IMR-90 (cell line): ENCODE data around the gene GRIPAP1. TPM values are rescaled to one million over a fixed set of nuclear protein-coding genes. Genes with fewer than 3 reads are reported as not detected.
A peak's percentile ranks its signal among the peaks of the same experiment; 100 is the strongest.

Experiments
- ATAC-seq: fragments of 200-7000 bp; cut with Tn5 transposase; 2 replicates; pipeline ENCODE4 v1.9.1; 2020; ENCODE audit warnings: low read depth, mild to moderate bottlenecking, moderate library complexity
- BruUV-seq: library from RNA; stranded (reverse); fragments of 400-500 nt; replicated peaks from 2 replicates; lab custom pipeline; 2021; lab: Mats Ljungman, UMichigan
- CTCF ChIA-PET: fragments of 300-600 bp; formaldehyde crosslinking; extraction: SDS; loops from one replicate; lab custom pipeline; 2021; ENCODE audit warnings: antibody characterized with exemption; lab: Yijun Ruan, JAX
- POLR2A ChIA-PET: fragments of 300-600 bp; sonication (Branson Sonifier 250); formaldehyde crosslinking; loops from one replicate; lab custom pipeline; 2022; ENCODE audit warnings: antibody characterized with exemption; ENCODE audit not compliant: unreplicated experiment; lab: Charles Lee
- DNase-seq: peaks from one replicate; pipeline ENCODE4 v3.0.0; 2013
- H2AFZ ChIP-seq: replicated peaks from 2 replicates; pipeline ENCODE3; 2013; ENCODE audit warnings: low read length, mild to moderate bottlenecking; ENCODE audit not compliant: poor library complexity
- H2AK5ac ChIP-seq: 2 replicates; pipeline ENCODE4 v1.6.1; 2013; ENCODE audit warnings: low read depth, low read length, inconsistent platforms
- H2AK9ac ChIP-seq: replicated peaks from 2 replicates; pipeline ENCODE3; 2013; ENCODE audit warnings: mild to moderate bottlenecking, low read depth, low read length, moderate library complexity; ENCODE audit not compliant: poor library complexity
- H2BK120ac ChIP-seq: 2 replicates; pipeline ENCODE4 v1.6.1; 2013; ENCODE audit warnings: low read depth, low read length, inconsistent platforms
- H2BK15ac ChIP-seq: 3 replicates; pipeline ENCODE4 v1.6.1; 2013; ENCODE audit warnings: low read depth, low read length, inconsistent platforms
- H2BK20ac ChIP-seq: 2 replicates; pipeline ENCODE4 v1.6.1; 2013; ENCODE audit warnings: low read depth, mild to moderate bottlenecking, inconsistent platforms, low read length, moderate library complexity
- H2BK5ac ChIP-seq: 2 replicates; pipeline ENCODE4 v1.6.1; 2013; ENCODE audit warnings: mild to moderate bottlenecking, low read depth, low read length, inconsistent platforms; ENCODE audit not compliant: poor library complexity, severe bottlenecking
- H3K14ac ChIP-seq: replicated peaks from 2 replicates; pipeline ENCODE4 v1.6.1; 2013; ENCODE audit warnings: low read depth, low read length, inconsistent platforms
- H3K18ac ChIP-seq: 2 replicates; pipeline ENCODE4 v1.6.1; 2013; ENCODE audit warnings: low read depth, low read length, control low read depth
- H3K23ac ChIP-seq: 2 replicates; pipeline ENCODE4 v1.6.1; 2013; ENCODE audit warnings: low read depth, low read length, inconsistent platforms
- H3K27ac ChIP-seq: 2 replicates; pipeline ENCODE4 v1.5.1; 2013; ENCODE audit warnings: mild to moderate bottlenecking, control low read depth, low read length; ENCODE audit not compliant: insufficient read depth
- H3K27me3 ChIP-seq: 2 replicates; pipeline ENCODE4 v1.6.1; 2013; ENCODE audit warnings: low read length; ENCODE audit not compliant: control insufficient read depth, insufficient read depth
- H3K36me3 ChIP-seq: 2 replicates; pipeline ENCODE4 v1.6.1; 2013; ENCODE audit warnings: low read length, mixed read lengths; ENCODE audit not compliant: control insufficient read depth, insufficient read depth
- H3K4ac ChIP-seq: 2 replicates; pipeline ENCODE4 v1.6.1; 2013; ENCODE audit warnings: low read depth, low read length, inconsistent platforms
- H3K4me1 ChIP-seq: 2 replicates; pipeline ENCODE4 v1.6.1; 2013; ENCODE audit warnings: low read length, mixed read lengths; ENCODE audit not compliant: control insufficient read depth, insufficient read depth
- H3K4me2 ChIP-seq: 2 replicates; pipeline ENCODE4 v1.6.1; 2013; ENCODE audit warnings: low read depth, mild to moderate bottlenecking, control low read depth, low read length, moderate library complexity
- H3K4me3 ChIP-seq: 2 replicates; pipeline ENCODE4 v1.5.1; 2013; ENCODE audit warnings: low read depth, mild to moderate bottlenecking, control low read depth, low read length, moderate library complexity; ENCODE audit not compliant: insufficient read depth
- H3K56ac ChIP-seq: 2 replicates; pipeline ENCODE4 v1.6.1; 2013; ENCODE audit warnings: low read length, inconsistent platforms; ENCODE audit not compliant: insufficient read depth; ENCODE audit errors: extremely low read depth
- H3K79me1 ChIP-seq, 2 experiments: 2 replicates each; pipeline ENCODE4 v1.6.1; 2013; ENCODE audit warnings: low read length in 2 of 2, inconsistent platforms in 1 of 2, low read depth in 1 of 2
- H3K9ac ChIP-seq: 2 replicates; pipeline ENCODE4 v1.6.1; 2013; ENCODE audit warnings: low read depth, low read length, control low read depth
- H3K9me1 ChIP-seq: 2 replicates; pipeline ENCODE4 v1.6.1; 2013; ENCODE audit warnings: low read length, inconsistent platforms; ENCODE audit not compliant: insufficient read depth
- H3K9me3 ChIP-seq: 2 replicates; pipeline ENCODE4 v1.6.1; 2013; ENCODE audit warnings: low read length; ENCODE audit not compliant: control insufficient read depth, insufficient read depth
- H4K20me1 ChIP-seq: 2 replicates; pipeline ENCODE4 v1.6.1; 2013; ENCODE audit warnings: low read length, inconsistent platforms; ENCODE audit not compliant: insufficient read depth
- H4K5ac ChIP-seq: 2 replicates; pipeline ENCODE4 v1.6.1; 2013; ENCODE audit warnings: mild to moderate bottlenecking, low read depth, low read length, control low read depth
- H4K8ac ChIP-seq, 2 experiments: 2 replicates each; pipeline ENCODE4 v1.6.1; 2013; ENCODE audit warnings: low read depth in 2 of 2, low read length in 2 of 2, control low read depth in 1 of 2, inconsistent platforms in 1 of 2
- H4K91ac ChIP-seq: 2 replicates; pipeline ENCODE4 v1.6.1; 2013; ENCODE audit warnings: low read depth, low read length, inconsistent platforms; ENCODE audit not compliant: insufficient read depth
- CEBPB ChIP-seq: IDR thresholded peaks from 2 replicates; pipeline ENCODE4 v1.6.1; 2012; ENCODE audit warnings: low read depth, low read length, improper control_type of control experiment
- CHD1 ChIP-seq: IDR thresholded peaks from 2 replicates; pipeline ENCODE4 v1.6.1; 2012; ENCODE audit warnings: low read depth, low read length, improper control_type of control experiment
- CTCF ChIP-seq: conservative IDR thresholded peaks from 2 replicates; pipeline ENCODE4 v1.5.1; 2012; ENCODE audit warnings: mild to moderate bottlenecking, low read depth, low read length, improper control_type of control experiment
- ELK1 ChIP-seq: fragments of 150-350 bp; IDR thresholded peaks from 2 replicates; pipeline ENCODE4 v1.6.1; 2016; ENCODE audit warnings: low read depth, mild to moderate bottlenecking, low read length, moderate library complexity, borderline replicate concordance
- FOS ChIP-seq: fragments of 150-350 bp; IDR thresholded peaks from 2 replicates; pipeline ENCODE4 v1.6.1; 2016; ENCODE audit warnings: low read depth, low read length
- MAZ ChIP-seq: IDR thresholded peaks from 2 replicates; pipeline ENCODE4 v1.6.1; 2012; ENCODE audit warnings: low read depth, mild to moderate bottlenecking, low read length, improper control_type of control experiment, moderate library complexity, borderline replicate concordance
- NFE2L2 ChIP-seq: fragments of 150-350 bp; IDR thresholded peaks from 2 replicates; pipeline ENCODE4 v1.6.1; 2016; ENCODE audit warnings: low read depth, mild to moderate bottlenecking, low read length
- POLR2A ChIP-seq: IDR thresholded peaks from 2 replicates; pipeline ENCODE4 v1.6.1; 2012; ENCODE audit warnings: mild to moderate bottlenecking, low read depth, low read length
- RAD21 ChIP-seq: IDR thresholded peaks from 2 replicates; pipeline ENCODE4 v1.6.1; 2012; ENCODE audit warnings: low read length, improper control_type of control experiment
- RCOR1 ChIP-seq: IDR thresholded peaks from 2 replicates; pipeline ENCODE4 v1.6.1; 2012; ENCODE audit warnings: mild to moderate bottlenecking, low read length, improper control_type of control experiment; ENCODE audit not compliant: insufficient replicate concordance
- RFX5 ChIP-seq: IDR thresholded peaks from 2 replicates; pipeline ENCODE4 v1.8.0; 2012; ENCODE audit warnings: low read depth, mild to moderate bottlenecking, low read length, moderate library complexity
- SMC3 ChIP-seq: fragments of 150-350 bp; IDR thresholded peaks from 2 replicates; pipeline ENCODE4 v1.6.1; 2016; ENCODE audit warnings: low read depth, mild to moderate bottlenecking, antibody characterized with exemption, low read length, moderate library complexity
- USF2 ChIP-seq: fragments of 150-350 bp; IDR thresholded peaks from 2 replicates; pipeline ENCODE4 v1.6.1; 2017; ENCODE audit warnings: mild to moderate bottlenecking, antibody characterized with exemption, low read length, low read depth
- WGBS, 2 experiments: methylation state at CpG; one replicate each; pipeline versions ENCODE4 v1.1.5 to v1.1.7; 2013; ENCODE audit warnings: missing lambda C conversion rate in 2 of 2; ENCODE audit not compliant: insufficient read length in 1 of 2; ENCODE audit errors: extremely low coverage in 2 of 2; 5-methylcytosine and 5-hydroxymethylcytosine counted together
- dilution Hi-C: fragments of 300-500 bp; cut with HindIII; formaldehyde crosslinking; loops from one replicate; pipeline ENCODE4 v1.14.3; 2018; ENCODE audit warnings: low sequenced_read_pairs; ENCODE audit not compliant: unreplicated experiment
- in situ Hi-C: fragments of 300-500 bp; cut with MboI; formaldehyde crosslinking; loops from 3 replicates; pipeline ENCODE4 v1.14.3; 2019; ENCODE audit warnings: low sequenced_read_pairs, inconsistent platforms, mixed read lengths
- intact Hi-C: fragments of 100-400 bp; cut with micrococcal nuclease; formaldehyde crosslinking; loops from 2 replicates; pipeline ENCODE4 v1.10.0; 2022
- polyA plus RNA-seq, 3 experiments: library from polyadenylated mRNA; depleted of rRNA; stranded (reverse); fragments of >200 nt; gene quantifications; 2 replicates each; pipeline ENCODE4 v1.2.3, GENCODE V29; 2012; ENCODE audit warnings: low replicate concordance in 1 of 3
- total RNA-seq: library from RNA; depleted of rRNA; stranded (reverse); fragments of >200 nt; gene quantifications from 2 replicates; pipeline ENCODE4 v1.2.3, GENCODE V29; 2012

Gene GRIPAP1
- total and polyA plus RNA-seq, 2 of the 4 experiments (the other 2 are of a cell fraction), result 17.9 to 25.0 TPM

- H3K4me1 ChIP-seq, result peaks cover 12% of the 10 kb centered on the region
- H3K9ac ChIP-seq, result peak within 1 kb of the TSS; percentile 90
- H3K4ac ChIP-seq, result peak within 1 kb of the TSS; percentile 100
- H3K18ac ChIP-seq, result peak within 1 kb of the TSS; percentile 77
- no peaks in the 10 kb centered on the region for H4K20me1 ChIP-seq
- ChIA-PET POLR2A (interaction anchor here (0.6 to 0.7 kb wide), 2 partner anchors 17 to 85 kb away, joined by 3 to 13 read pairs; no protein-coding TSS in a partner anchor), CTCF (interaction anchor here (0.6 to 0.7 kb wide), 3 partner anchors 60 to 127 kb away, joined by 3 to 5 read pairs (median 3); no protein-coding TSS in a partner anchor)
- H2AFZ ChIP-seq, result peak within 1 kb of the TSS; percentile 82
- peak within 1 kb of the TSS; percentile 98 for H4K91ac ChIP-seq
- WGBS, 2 experiments, result 30% methylated on average over 23 of the region's 67 CpGs; no CpG with 5 or more reads in 1 of the 2 experiments
- peak within 1 kb of the TSS; percentile 96 for H2BK5ac ChIP-seq
- H3K4me3 ChIP-seq, result peak within 1 kb of the TSS; percentile 60
- H2BK120ac ChIP-seq, result peak within 1 kb of the TSS; percentile 95
- H3K9me1 ChIP-seq, result no peaks in the 10 kb centered on the region
- DNase-seq (peak; percentile 98), ATAC-seq (peak; percentile 83)
- H4K5ac ChIP-seq, result peak within 1 kb of the TSS; percentile 82
- peak within 1 kb of the TSS; percentile 95 for H2AK5ac ChIP-seq
- H3K23ac ChIP-seq, result peak within 1 kb of the TSS; percentile 100
- H3K14ac ChIP-seq, result peak within 1 kb of the TSS; percentile 96
- H3K56ac ChIP-seq, result peak within 1 kb of the TSS; percentile 99
- peak within 1 kb of the TSS; percentile 94 for H3K4me2 ChIP-seq
- dilution Hi-C loops (no loop called here), intact Hi-C loops (loop anchor here (1.0 to 5.0 kb wide), 6 partner anchors 31 to 126 kb away; partner anchors contain the start of genes GRIPAP1, PIM2 and PRAF2), in situ Hi-C loops (no loop called here)
- peak within 1 kb of the TSS; percentile 66; the same call in 2 of the 3 replicates for H2BK15ac ChIP-seq
- H3K79me1 ChIP-seq, result peaks cover 0 to 16% of the 10 kb centered on the region in 2 experiments; a peak in 2 of 4 replicates
- no peaks in the 10 kb centered on the region for H3K9me3 ChIP-seq
- H3K27me3 ChIP-seq, result no peaks in the 10 kb centered on the region
- peak within 1 kb of the TSS; percentile 98 for H3K27ac ChIP-seq
- H2AK9ac ChIP-seq, result peak within 1 kb of the TSS; percentile 99
- H4K8ac ChIP-seq, result peak within 1 kb of the TSS; percentile 84 to 93
- peaks cover 16% of the 10 kb centered on the region for H3K36me3 ChIP-seq
- BruUV-seq, result no TSS peak
- TF ChIP-seq USF2 (no peak; the same call in 1 of the 2 replicates), SMC3 (peak; percentile 47), CTCF (peak; percentile 76), NFE2L2 (no peak), CEBPB (peak; percentile 43; the same call in 1 of the 2 replicates), RCOR1 (no peak), CHD1 (no peak), MAZ (peak; percentile 58; the same call in 1 of the 2 replicates), RFX5 (no peak), RAD21 (peak; percentile 69), FOS (peak; percentile 61), ELK1 (no peak), POLR2A (peak; percentile 65; the same call in 1 of the 2 replicates)
- peak within 1 kb of the TSS; percentile 36 for H2BK20ac ChIP-seq
Observed at GRCh38 chrX:49043220-49043986, 41.3 kb upstream of the GRIPAP1 start, which contains the start of gene TFE3. TFE3 (minus strand) TSS chrX:49043357; CDS start chrX:49043226, 131 bp downstream.
